ENCODE measurements around the gene STEAP1. TPM values are rescaled to one million over a fixed set of nuclear protein-coding genes. Genes with fewer than 3 reads are reported as not detected.

STEAP1 gene
- 32.2 and 64.8 TPM in 2 replicates for total RNA-seq

DNA sequence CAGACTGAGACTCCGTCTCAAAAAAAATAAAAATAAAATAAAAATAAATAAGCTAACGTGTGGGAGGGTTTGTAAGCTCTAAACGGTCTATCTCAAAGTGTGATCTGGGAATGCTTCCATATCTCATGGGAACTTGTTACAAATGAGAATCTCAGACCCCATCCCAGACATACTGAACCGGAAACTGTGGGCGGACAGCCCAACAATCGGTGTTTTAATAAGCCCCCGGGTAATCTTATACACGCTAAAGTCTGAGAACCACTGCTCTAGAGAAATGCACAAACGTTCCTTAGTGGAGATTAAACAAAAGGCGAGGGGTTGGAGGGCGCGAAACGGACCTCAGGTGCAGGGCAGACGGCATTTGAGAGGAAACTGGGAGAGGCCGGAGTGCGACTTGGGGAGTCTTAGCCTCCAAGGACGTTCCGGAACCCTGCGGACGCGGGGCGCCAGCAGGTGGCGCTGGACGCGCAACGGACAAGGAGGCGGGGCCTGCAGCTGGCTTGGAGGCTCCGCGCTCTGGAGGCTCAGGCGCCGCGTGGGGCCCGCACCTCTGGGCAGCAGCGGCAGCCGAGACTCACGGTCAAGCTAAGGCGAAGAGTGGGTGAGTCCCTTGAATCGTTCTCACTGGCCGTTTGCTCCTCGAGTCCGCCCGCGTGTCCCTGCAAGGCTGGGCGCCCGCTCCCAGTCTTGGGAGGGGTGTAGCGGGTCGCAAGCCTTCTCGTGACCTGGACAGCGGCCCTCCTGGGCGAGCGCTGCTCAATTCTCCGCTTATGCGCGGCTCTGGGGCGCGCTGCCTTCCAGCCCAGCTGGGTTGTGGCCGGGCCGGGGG, at the start of gene STEAP1:
TSS of gene STEAP1 (plus strand) at position 527 of the 829 bp plus-strand sequence. CDS start 5,320 bp downstream, outside the sequence.

DNA sequence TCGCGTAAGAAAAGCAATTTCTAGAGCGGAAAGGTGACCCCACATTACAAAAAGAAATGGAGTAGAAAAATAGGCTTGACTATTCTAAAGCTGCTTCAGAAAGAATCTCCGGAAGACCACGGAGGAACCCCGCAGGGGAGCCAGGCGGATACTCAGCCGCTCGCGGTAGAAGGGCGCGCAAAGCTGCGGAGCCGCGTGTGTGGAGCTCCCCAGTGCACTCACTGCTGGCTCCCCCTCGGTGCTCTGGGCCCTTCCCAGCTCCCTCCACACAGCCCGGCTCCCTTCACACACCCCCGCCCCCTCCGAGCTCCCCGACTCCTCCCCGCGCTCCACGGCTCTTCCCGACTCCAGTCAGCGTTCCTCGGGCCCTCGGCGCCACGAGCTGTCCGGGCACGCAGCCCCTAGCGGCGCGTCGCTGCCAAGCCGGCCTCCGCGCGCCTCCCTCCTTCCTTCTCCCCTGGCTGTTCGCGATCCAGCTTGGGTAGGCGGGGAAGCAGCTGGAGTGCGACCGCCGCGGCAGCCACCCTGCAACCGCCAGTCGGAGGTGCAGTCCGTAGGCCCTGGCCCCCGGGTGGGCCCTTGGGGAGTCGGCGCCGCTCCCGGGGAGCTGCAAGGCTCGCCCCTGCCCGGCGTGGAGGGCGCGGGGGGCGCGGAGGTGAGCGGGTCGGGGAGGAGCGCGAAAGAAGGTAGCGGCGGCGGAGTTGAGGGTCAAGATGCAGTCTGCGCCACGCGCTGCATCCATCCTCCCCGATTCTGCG, 57.3 kb downstream of the STEAP1 start, which contains the start of gene STEAP2:
TSS of gene STEAP2 (plus strand) at position 350 of the 758 bp plus-strand sequence. CDS start 13,343 bp downstream, outside the sequence.

Other genes starting within 250 kb of the STEAP1 start
- 9.2 and 36.9 TPM in 2 replicates for gene STEAP2, start 57.3 kb downstream of the STEAP1 start, total RNA-seq
- gene CFAP69, start 90.7 kb downstream of the STEAP1 start, total RNA-seq, result 1.2 and 9.0 TPM in 2 replicates
- under 0.01 TPM in 1 of 2 replicates, not detected in the other for gene FAM237B, start 166.8 kb downstream of the STEAP1 start, total RNA-seq
- gene GTPBP10, start 192.2 kb downstream of the STEAP1 start, total RNA-seq, result 12.7 and 14.8 TPM in 2 replicates
- 34.1 and 62.6 TPM in 2 replicates for gene CLDN12, start 249.0 kb downstream of the STEAP1 start, total RNA-seq

Measured in regular cardiac myocyte (primary cell).